GM23338 (cell line): ENCODE data around the gene FBLN1. TPM values are rescaled to one million over a fixed set of nuclear protein-coding genes. Genes with fewer than 3 reads are reported as not detected.

Experiments
- ATAC-seq: fragments of 200-7000 bp; cut with Tn5 transposase; 3 replicates; pipeline ENCODE4 v1.9.1; 2020
- DNase-seq: peaks from one replicate; pipeline ENCODE4 v3.0.0-alpha.2; 2015; ENCODE audit warnings: low spot score
- H2AFZ ChIP-seq: fragments of 200-600 bp; sonication (generic); 2 replicates; pipeline ENCODE4 v1.8.0; 2016; ENCODE audit warnings: antibody characterized with exemption, mild to moderate bottlenecking, moderate library complexity
- H3F3A ChIP-seq: fragments of 200-600 bp; sonication (generic); replicated peaks from 2 replicates; pipeline ENCODE4 v1.8.0; 2017; ENCODE audit warnings: antibody characterized with exemption, mixed run types, low read depth
- H3K27ac ChIP-seq: fragments of 200-600 bp; sonication (generic); 2 replicates; pipeline ENCODE4 v1.6.1; 2016; ENCODE audit warnings: low read depth
- H3K27me3 ChIP-seq: fragments of 200-600 bp; sonication (generic); 2 replicates; pipeline ENCODE4 v1.8.0; 2016; ENCODE audit warnings: mild to moderate bottlenecking, mixed run types, moderate library complexity; ENCODE audit not compliant: insufficient read depth
- H3K36me3 ChIP-seq: fragments of 200-600 bp; sonication (generic); 2 replicates; pipeline ENCODE4 v1.8.0; 2016; ENCODE audit warnings: mild to moderate bottlenecking; ENCODE audit not compliant: insufficient read depth
- H3K4me1 ChIP-seq: fragments of 200-600 bp; sonication (generic); 2 replicates; pipeline ENCODE4 v1.8.0; 2016; ENCODE audit warnings: mild to moderate bottlenecking, moderate library complexity; ENCODE audit not compliant: insufficient read depth
- H3K4me2 ChIP-seq: fragments of 200-600 bp; sonication (generic); 2 replicates; pipeline ENCODE4 v1.7.1; 2017; ENCODE audit warnings: mixed run types
- H3K4me3 ChIP-seq: fragments of 200-600 bp; sonication (generic); 2 replicates; pipeline ENCODE4 v1.6.1; 2016; ENCODE audit warnings: mixed run types
- H3K79me2 ChIP-seq: fragments of 200-600 bp; sonication (generic); replicated peaks from 2 replicates; pipeline ENCODE4 v1.8.0; 2017; ENCODE audit warnings: mild to moderate bottlenecking; ENCODE audit not compliant: insufficient read depth
- H3K9me2 ChIP-seq: fragments of 200-600 bp; sonication (generic); 2 replicates; pipeline ENCODE4 v1.8.0; 2017; ENCODE audit not compliant: insufficient read depth
- H4K20me1 ChIP-seq: fragments of 200-600 bp; sonication (generic); replicated peaks from 2 replicates; pipeline ENCODE4 v1.8.0; 2017; ENCODE audit warnings: mild to moderate bottlenecking; ENCODE audit not compliant: insufficient read depth
- H3K27ac Mint-ChIP-seq: 2 replicates; pipeline ENCODE4 v1.8.0; 2020; ENCODE audit warnings: inconsistent platforms, mild to moderate bottlenecking, moderate library complexity, mixed read lengths
- H3K27me3 Mint-ChIP-seq: 3 replicates; pipeline ENCODE4 v1.8.0; 2022; ENCODE audit warnings: low read depth, mild to moderate bottlenecking, moderate library complexity, mixed read lengths, inconsistent platforms; ENCODE audit not compliant: insufficient read depth, poor library complexity
- H3K36me3 Mint-ChIP-seq: 3 replicates; pipeline ENCODE4 v1.8.0; 2021; ENCODE audit warnings: low read depth, mild to moderate bottlenecking, inconsistent platforms, moderate library complexity, mixed read lengths
- H3K4me1 Mint-ChIP-seq: 3 replicates; pipeline ENCODE4 v1.8.0; 2020; ENCODE audit warnings: mild to moderate bottlenecking, inconsistent platforms, mixed read lengths
- H3K4me3 Mint-ChIP-seq: 3 replicates; pipeline ENCODE4 v1.8.0; 2021; ENCODE audit warnings: moderate library complexity, mild to moderate bottlenecking, inconsistent platforms, mixed read lengths
- H3K9me3 Mint-ChIP-seq: 3 replicates; pipeline ENCODE4 v1.8.0; 2020; ENCODE audit warnings: moderate library complexity, mild to moderate bottlenecking, inconsistent platforms, mixed read lengths
- CREB1 ChIP-seq: fragments of 250-450 bp; sonication (Bioruptor Pico); IDR thresholded peaks from 2 replicates; pipeline ENCODE4 v1.5.0; 2020; ENCODE audit warnings: low read depth, mild to moderate bottlenecking, moderate library complexity
- CTCF ChIP-seq, 2 experiments: fragments of 200-600 bp in 1 of 2; sonication (generic) in 1 of 2; conservative IDR thresholded peaks; 2 replicates each; pipeline versions ENCODE4 v1.5.1 to v1.6.1; 2016 to 2017; ENCODE audit warnings: antibody characterized with exemption in 2 of 2, low read depth in 2 of 2, mild to moderate bottlenecking in 2 of 2, moderate library complexity in 1 of 2
- ETS1 ChIP-seq: IDR thresholded peaks from 2 replicates; pipeline ENCODE4 v1.6.1; 2016; ENCODE audit warnings: antibody characterized with exemption
- EZH2 ChIP-seq: fragments of 200-600 bp; sonication (generic); IDR thresholded peaks from one replicate; pipeline ENCODE4 v1.8.0; 2017; ENCODE audit warnings: antibody characterized with exemption, mild to moderate bottlenecking, low read depth; ENCODE audit not compliant: unreplicated experiment
- EZH2phosphoT487 ChIP-seq: fragments of 200-600 bp; sonication (generic); IDR thresholded peaks from one replicate; pipeline ENCODE4 v1.8.1; 2018; ENCODE audit warnings: antibody characterized with exemption; ENCODE audit not compliant: unreplicated experiment
- JUNB ChIP-seq: IDR thresholded peaks from one replicate; pipeline ENCODE4 v1.6.1; 2016; ENCODE audit warnings: antibody characterized with exemption; ENCODE audit not compliant: unreplicated experiment
- NANOG ChIP-seq: IDR thresholded peaks from 2 replicates; pipeline ENCODE4 v1.6.1; 2016; ENCODE audit warnings: antibody characterized with exemption, borderline replicate concordance
- POLR2AphosphoS5 ChIP-seq: IDR thresholded peaks from 2 replicates; pipeline ENCODE4 v1.6.1; 2016; ENCODE audit warnings: antibody characterized with exemption, low read depth
- REST ChIP-seq: IDR thresholded peaks from one replicate; pipeline ENCODE4 v1.6.1; 2018; ENCODE audit warnings: antibody characterized with exemption; ENCODE audit not compliant: unreplicated experiment
- STAT1 ChIP-seq: IDR thresholded peaks from one replicate; pipeline ENCODE4 v1.6.1; 2016; ENCODE audit warnings: antibody characterized with exemption; ENCODE audit not compliant: unreplicated experiment
- ZNF114 ChIP-seq: fragments of 250-450 bp; sonication (Bioruptor Pico); IDR thresholded peaks from 2 replicates; pipeline ENCODE4 v1.5.0; 2020; ENCODE audit warnings: mild to moderate bottlenecking, moderate library complexity
- ZNF331 ChIP-seq: fragments of 250-450 bp; sonication (Bioruptor Pico); IDR thresholded peaks from 2 replicates; pipeline ENCODE4 v1.5.0; 2020; ENCODE audit warnings: low read depth, mild to moderate bottlenecking, moderate library complexity
- ZNF462 ChIP-seq: fragments of 250-450 bp; sonication (Bioruptor Pico); IDR thresholded peaks from 2 replicates; pipeline ENCODE4 v1.5.0; 2020; ENCODE audit warnings: mild to moderate bottlenecking, moderate library complexity
- polyA plus RNA-seq: library from polyadenylated mRNA; unstranded; fragments of >200 nt; fragmentation: Nextera tagmentation; extraction: Ambion mirVana; gene quantifications from 2 replicates; pipeline ENCODE4 v1.2.1, GENCODE V29; 2016
- total RNA-seq: library from RNA; depleted of rRNA; stranded (reverse); fragments of >200 nt; shearing (Covaris generic); gene quantifications from 2 replicates; pipeline ENCODE4 v1.2.3, GENCODE V29; 2014

FBLN1 gene
- total and polyA plus RNA-seq, 2 experiments from 2014 or later = 90.1 to 137 TPM

GRCh38 chr22:45602004-45602733, 99.5 kb downstream of the FBLN1 start:
- Mint-ChIP-seq H3K27ac (no peak overlapping the region), H3K4me1 (peaks cover 10% of the 10 kb centered on the region; the same call in 2 of the 3 replicates), H3K36me3 (no peaks in the 10 kb centered on the region), H3K9me3 (no peaks in the 10 kb centered on the region), H3K27me3 (peaks cover 20% of the 10 kb centered on the region), H3K4me3 (no peak overlapping the region)
- Histone ChIP-seq H3K79me2 (no peaks in the 10 kb centered on the region), H2AFZ (no peak overlapping the region), H3K4me2 (no peak overlapping the region), H3K4me3 (no peak overlapping the region), H3K9me2 (peaks cover 4% of the 10 kb centered on the region; the same call in 1 of the 2 replicates), H3K36me3 (no peaks in the 10 kb centered on the region; the same call in 1 of the 2 replicates), H3K27me3 (no peaks in the 10 kb centered on the region), H4K20me1 (no peaks in the 10 kb centered on the region), H3K27ac (no peak overlapping the region), H3F3A (no peaks in the 10 kb centered on the region), H3K4me1 (no peaks in the 10 kb centered on the region; the same call in 1 of the 2 replicates)
- DNase-seq (peak; percentile 23), ATAC-seq (no peak)
- TF ChIP-seq NANOG = no peak
- TF ChIP-seq CREB1 (CRISPR knock-in tag) = no peak
- TF ChIP-seq ZNF331 (CRISPR knock-in tag) = no peak
- TF ChIP-seq ZNF462 (CRISPR knock-in tag) = no peak
- no peak for TF ChIP-seq REST
- TF ChIP-seq ZNF114 (CRISPR knock-in tag) = no peak
- no peak for TF ChIP-seq POLR2AphosphoS5
- no peak for TF ChIP-seq CTCF (conservative IDR thresholded peaks at IDR 0.05; ENCODE audit: low read depth in 2 of 2)
- TF ChIP-seq EZH2phosphoT487 = no peak
- TF ChIP-seq ETS1 = no peak
- TF ChIP-seq EZH2 = no peak
- no peak for TF ChIP-seq STAT1
- TF ChIP-seq JUNB = no peak
